ENCODE results near the gene THRSP. TPM values are rescaled to one million over a fixed set of nuclear protein-coding genes. Genes with fewer than 3 reads are reported as not detected.

THRSP gene, protein sequence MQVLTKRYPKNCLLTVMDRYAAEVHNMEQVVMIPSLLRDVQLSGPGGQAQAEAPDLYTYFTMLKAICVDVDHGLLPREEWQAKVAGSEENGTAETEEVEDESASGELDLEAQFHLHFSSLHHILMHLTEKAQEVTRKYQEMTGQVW
- polyA plus RNA-seq: not detected in 2 replicates

DNA sequence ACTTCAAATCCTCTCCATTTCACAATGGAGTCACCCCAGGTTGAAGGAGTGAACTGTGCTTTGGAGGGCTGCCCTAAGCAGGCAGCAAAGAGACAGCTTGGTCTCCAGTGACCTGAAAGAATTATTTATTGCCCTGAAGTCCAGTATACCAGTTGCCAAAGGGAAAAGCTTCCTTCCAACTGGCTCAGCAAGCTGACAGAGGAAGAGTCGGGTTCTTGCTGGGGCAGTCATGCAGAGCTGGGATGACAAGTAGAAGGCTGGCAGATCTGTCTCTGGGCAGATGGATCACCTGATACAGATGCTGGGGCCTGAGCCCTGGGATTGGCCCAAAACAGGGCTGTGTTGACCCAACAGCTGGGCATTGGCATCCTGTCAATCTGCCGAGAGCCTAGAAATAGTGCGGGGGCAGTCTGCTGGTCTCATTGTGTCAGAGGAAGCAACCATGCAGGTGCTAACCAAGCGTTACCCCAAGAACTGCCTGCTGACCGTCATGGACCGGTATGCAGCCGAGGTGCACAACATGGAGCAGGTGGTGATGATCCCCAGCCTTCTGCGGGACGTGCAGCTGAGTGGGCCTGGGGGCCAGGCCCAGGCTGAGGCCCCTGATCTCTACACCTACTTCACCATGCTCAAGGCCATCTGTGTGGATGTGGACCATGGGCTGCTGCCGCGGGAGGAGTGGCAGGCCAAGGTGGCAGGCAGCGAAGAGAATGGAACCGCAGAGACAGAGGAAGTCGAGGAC, at the start of gene THRSP:
Gene THRSP (plus strand): TSS at position 422 of the 742 bp plus-strand sequence. CDS start 21 bp downstream, at position 443.

DNA sequence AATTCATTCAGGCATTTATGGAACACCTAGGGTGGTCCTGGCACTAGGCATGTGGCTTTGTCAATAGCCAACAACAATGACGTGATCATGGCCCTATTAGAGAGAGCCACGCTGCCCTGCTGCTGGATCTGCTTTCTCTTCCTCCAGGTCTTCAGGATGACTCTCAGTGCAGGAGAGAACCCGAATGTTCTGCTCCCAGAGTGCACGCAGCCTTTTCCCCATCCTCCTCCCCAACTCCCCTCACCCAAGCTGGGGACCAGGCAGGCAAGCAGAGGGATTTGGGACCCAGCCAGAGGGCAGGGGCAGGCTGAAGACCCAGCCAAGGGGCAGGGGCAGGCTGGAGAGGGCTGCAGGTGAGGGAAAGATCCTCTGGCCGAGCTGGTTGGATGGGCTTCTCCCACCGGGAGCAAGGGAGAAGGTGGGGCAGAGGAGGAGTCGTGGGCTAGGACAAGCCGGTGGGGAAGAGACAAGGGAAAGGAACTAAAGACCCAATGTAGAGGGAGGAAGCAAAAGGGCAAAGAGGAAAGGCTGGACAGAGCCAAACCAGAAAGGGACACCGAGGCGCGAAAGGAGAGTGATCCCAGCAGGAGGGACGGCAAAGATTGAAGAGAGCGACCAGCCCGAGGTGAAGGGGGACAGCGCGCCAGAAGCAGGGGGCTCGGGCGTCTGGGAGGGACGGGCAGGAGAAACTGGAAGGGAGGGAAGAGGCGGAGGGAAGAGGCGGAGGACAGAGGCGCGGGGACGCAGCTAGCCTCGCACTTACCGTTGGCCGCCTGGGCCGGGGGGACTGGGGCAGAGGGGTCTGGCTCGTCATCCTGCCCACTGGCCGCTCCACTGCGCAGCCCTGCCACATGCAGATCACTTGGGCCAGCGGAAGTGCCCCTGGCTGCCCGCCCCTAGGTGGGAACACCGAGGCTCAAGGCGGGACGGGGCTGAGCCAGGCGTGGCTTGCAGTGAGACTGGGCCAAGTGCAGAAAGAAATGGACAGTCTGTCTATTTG, 41.0 kb upstream of the THRSP start, which contains the start of gene KCTD14:
Gene KCTD14 (minus strand): TSS at position 880 of the 1,000 bp plus-strand sequence. CDS start 27 bp downstream, at position 853.

DNA sequence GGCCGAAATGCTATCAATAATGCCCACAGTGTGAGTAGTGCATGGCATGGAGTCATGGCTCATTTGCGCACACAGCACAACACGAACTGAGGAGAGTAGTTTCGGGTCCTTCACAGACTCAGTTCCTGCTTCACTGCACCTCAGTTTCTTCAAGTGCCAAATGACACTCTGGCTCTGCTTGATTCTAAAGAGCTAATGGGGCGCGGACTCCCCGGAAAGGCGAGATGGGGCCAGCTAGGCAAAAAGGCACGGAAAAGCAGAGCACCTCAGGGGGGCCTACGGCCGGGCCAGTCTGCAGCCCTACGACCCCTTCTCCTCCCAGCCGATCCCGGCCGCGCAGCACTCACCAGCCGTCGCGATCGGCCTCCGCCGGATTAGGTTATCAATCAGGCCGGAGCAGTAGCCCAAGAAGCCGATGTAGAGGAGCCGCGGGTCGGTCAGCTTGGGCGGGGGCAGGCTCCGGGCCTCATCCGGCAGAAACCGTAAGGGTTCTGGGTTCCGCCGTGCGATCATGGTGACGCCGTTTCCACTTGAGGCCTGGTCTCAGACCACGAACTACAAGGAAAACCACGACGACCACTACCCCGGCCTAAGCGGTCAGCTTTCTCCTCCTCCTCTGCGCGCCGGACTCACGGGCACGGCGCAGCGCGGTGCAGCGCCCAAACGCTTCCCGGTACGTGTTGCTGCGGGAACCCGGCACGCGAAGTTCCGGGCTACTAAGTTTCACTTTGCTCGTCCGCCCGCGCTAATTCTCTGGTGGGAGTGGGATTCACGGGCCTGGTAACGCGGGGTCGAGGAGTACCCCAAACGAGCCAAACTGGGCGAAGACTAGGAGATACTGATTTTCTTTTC, 15.8 kb downstream of the THRSP start, which contains the start of gene NDUFC2:
Gene NDUFC2 (minus strand): TSS at position 631 of the 852 bp plus-strand sequence. CDS start 118 bp downstream, at position 513.

Other genes starting within 250 kb of the THRSP start
- gene RSF1, start 243.1 kb upstream of the THRSP start, polyA plus RNA-seq: 153 and 164 TPM in 2 replicates
- 114 and 172 TPM in 2 replicates for gene AAMDC, start 242.7 kb upstream of the THRSP start, polyA plus RNA-seq
- 9.9 and 14.8 TPM in 2 replicates for gene INTS4, start 69.2 kb upstream of the THRSP start, polyA plus RNA-seq
- 0.79 TPM in 1 of 2 replicates, not detected in the other for gene KCTD14, start 40.6 kb upstream of the THRSP start, polyA plus RNA-seq
- 1,012 and 1,161 TPM in 2 replicates for gene NDUFC2, start 16.0 kb downstream of the THRSP start, polyA plus RNA-seq
- 59.1 and 75.9 TPM in 2 replicates for gene ALG8, start 75.8 kb downstream of the THRSP start, polyA plus RNA-seq
- gene KCTD21, start 124.8 kb downstream of the THRSP start, polyA plus RNA-seq: 3.0 and 5.9 TPM in 2 replicates
- gene USP35, start 125.1 kb downstream of the THRSP start, polyA plus RNA-seq: 0.07 and 0.29 TPM in 2 replicates

Data from Purkinje cell (primary cell).